ENCODE results near the gene SPECC1L.

SPECC1L gene

GRCh38 chr22:24376586-24376985 is 106.0 kb downstream of the SPECC1L start:
- no peak for TF ChIP-seq SIN3A (IDR thresholded peaks at IDR 0.05; ENCODE audit: borderline replicate concordance, insufficient read depth, low read length)
- TF ChIP-seq POLR2AphosphoS5 (IDR thresholded peaks at IDR 0.05; ENCODE audit: low read depth, low read length) = no peak

DNA sequence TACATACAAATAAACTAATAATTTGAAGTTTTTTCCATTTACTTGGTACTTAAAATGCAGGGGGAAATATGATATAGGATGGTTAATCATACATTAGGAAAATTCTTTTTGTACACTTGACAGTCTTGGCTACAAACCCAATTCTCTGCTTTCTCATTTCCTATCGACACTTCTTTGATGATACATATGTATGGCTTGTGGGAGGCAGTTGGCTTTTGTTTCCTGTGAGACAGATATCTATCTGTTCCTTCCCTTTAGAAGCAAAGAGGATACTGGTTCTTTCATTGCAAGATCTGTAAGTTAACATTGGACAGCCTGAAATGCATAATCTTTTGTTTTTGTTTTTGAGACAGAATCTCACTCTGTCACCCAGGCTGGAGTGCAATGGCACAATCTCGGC is 108.9 kb downstream of the SPECC1L start:
- TF ChIP-seq FOXP2 (optimal IDR thresholded peaks at IDR 0.05; ENCODE audit: borderline replicate concordance, extremely low read depth, extremely low read length, insufficient read depth) (no peak), SIN3A (IDR thresholded peaks at IDR 0.05; ENCODE audit: borderline replicate concordance, insufficient read depth, low read length) (no peak), TAF1 (IDR thresholded peaks at IDR 0.05; ENCODE audit: borderline replicate concordance, insufficient read depth, low read length) (no peak)

DNA sequence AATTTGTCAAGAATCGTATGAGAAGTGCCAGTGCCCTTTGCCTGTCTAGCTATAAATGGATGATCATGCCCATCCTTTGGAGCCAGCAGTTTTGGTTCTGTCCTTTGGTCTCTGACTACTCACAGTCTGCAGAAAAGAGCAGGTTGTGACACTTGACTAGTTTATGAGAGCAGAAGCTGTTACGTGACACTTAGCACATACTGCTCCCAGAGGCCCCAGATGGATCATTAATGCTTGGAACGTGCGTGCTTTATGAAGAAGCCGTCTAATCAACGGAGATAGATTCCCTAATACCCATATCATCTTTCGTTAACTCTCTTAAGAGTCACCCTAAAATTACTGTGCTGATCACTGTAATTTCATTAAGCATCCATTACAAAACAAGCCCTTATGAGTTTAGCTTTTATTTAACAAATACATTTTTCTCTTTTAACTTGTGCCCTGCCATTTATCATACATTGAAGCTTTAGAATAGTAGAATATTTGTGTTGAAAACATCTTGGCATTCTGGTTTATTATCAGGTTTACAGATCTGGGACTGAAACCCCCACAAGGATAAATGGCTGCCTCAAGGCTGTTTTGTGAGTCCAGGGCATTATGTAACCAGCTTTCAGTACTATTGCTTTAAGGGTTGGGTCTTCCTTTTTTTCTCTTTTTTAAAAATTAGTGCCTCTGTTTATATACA is 109.7 kb downstream of the SPECC1L start:
- TF ChIP-seq TAF1 (IDR thresholded peaks at IDR 0.05; ENCODE audit: borderline replicate concordance, insufficient read depth, low read length) (no peak), FOXP2 (optimal IDR thresholded peaks at IDR 0.05; ENCODE audit: borderline replicate concordance, extremely low read depth, extremely low read length, insufficient read depth) (no peak), SIN3A (IDR thresholded peaks at IDR 0.05; ENCODE audit: borderline replicate concordance, insufficient read depth, low read length) (no peak), POLR2AphosphoS5 (IDR thresholded peaks at IDR 0.05; ENCODE audit: low read depth, low read length) (no peak)
- TF ChIP-seq, protein P1, sequence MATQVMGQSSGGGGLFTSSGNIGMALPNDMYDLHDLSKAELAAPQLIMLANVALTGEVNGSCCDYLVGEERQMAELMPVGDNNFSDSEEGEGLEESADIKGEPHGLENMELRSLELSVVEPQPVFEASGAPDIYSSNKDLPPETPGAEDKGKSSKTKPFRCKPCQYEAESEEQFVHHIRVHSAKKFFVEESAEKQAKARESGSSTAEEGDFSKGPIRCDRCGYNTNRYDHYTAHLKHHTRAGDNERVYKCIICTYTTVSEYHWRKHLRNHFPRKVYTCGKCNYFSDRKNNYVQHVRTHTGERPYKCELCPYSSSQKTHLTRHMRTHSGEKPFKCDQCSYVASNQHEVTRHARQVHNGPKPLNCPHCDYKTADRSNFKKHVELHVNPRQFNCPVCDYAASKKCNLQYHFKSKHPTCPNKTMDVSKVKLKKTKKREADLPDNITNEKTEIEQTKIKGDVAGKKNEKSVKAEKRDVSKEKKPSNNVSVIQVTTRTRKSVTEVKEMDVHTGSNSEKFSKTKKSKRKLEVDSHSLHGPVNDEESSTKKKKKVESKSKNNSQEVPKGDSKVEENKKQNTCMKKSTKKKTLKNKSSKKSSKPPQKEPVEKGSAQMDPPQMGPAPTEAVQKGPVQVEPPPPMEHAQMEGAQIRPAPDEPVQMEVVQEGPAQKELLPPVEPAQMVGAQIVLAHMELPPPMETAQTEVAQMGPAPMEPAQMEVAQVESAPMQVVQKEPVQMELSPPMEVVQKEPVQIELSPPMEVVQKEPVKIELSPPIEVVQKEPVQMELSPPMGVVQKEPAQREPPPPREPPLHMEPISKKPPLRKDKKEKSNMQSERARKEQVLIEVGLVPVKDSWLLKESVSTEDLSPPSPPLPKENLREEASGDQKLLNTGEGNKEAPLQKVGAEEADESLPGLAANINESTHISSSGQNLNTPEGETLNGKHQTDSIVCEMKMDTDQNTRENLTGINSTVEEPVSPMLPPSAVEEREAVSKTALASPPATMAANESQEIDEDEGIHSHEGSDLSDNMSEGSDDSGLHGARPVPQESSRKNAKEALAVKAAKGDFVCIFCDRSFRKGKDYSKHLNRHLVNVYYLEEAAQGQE (IDR thresholded peaks at IDR 0.05; ENCODE audit: insufficient read depth in 1 of 2, low read depth in 2 of 2, low read length in 2 of 2) = no peak

DNA sequence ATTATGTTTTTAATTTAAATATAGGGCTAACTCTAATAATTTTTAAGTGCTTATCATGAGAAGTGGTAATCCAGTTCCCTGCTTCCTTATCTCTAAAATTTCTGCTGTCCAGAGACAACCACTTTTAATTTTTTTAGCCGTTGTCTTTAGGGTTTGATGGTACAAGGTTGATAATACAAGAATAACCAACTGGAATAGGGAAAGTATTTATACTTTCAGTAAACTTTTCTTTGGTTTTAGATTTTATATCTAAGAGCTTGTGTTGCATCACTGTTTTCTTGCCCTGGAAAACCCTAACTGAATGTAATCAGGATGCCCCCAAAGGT is 110.2 kb downstream of the SPECC1L start:
- TF ChIP-seq SIN3A (IDR thresholded peaks at IDR 0.05; ENCODE audit: borderline replicate concordance, insufficient read depth, low read length) (no peak), FOXP2 (optimal IDR thresholded peaks at IDR 0.05; ENCODE audit: borderline replicate concordance, extremely low read depth, extremely low read length, insufficient read depth) (no peak), POLR2AphosphoS5 (IDR thresholded peaks at IDR 0.05; ENCODE audit: low read depth, low read length) (no peak), TAF1 (IDR thresholded peaks at IDR 0.05; ENCODE audit: borderline replicate concordance, insufficient read depth, low read length) (no peak)
- TF ChIP-seq, protein P1 (IDR thresholded peaks at IDR 0.05; ENCODE audit: insufficient read depth in 1 of 2, low read depth in 2 of 2, low read length in 2 of 2) = no peak

GRCh38 chr22:24383061-24383460 is 112.4 kb downstream of the SPECC1L start:
- no peak for TF ChIP-seq POLR2AphosphoS5 (IDR thresholded peaks at IDR 0.05; ENCODE audit: low read depth, low read length)
- TF ChIP-seq, protein P1 (IDR thresholded peaks at IDR 0.05; ENCODE audit: insufficient read depth in 1 of 2, low read depth in 2 of 2, low read length in 2 of 2) = no peak
- TF ChIP-seq TAF1 (IDR thresholded peaks at IDR 0.05; ENCODE audit: borderline replicate concordance, insufficient read depth, low read length) = no peak

GRCh38 chr22:24384131-24384530 is 113.5 kb downstream of the SPECC1L start:
- TF ChIP-seq FOXP2 (optimal IDR thresholded peaks at IDR 0.05; ENCODE audit: borderline replicate concordance, extremely low read depth, extremely low read length, insufficient read depth) (no peak), POLR2AphosphoS5 (IDR thresholded peaks at IDR 0.05; ENCODE audit: low read depth, low read length) (no peak), TAF1 (IDR thresholded peaks at IDR 0.05; ENCODE audit: borderline replicate concordance, insufficient read depth, low read length) (no peak), SIN3A (IDR thresholded peaks at IDR 0.05; ENCODE audit: borderline replicate concordance, insufficient read depth, low read length) (no peak)
- TF ChIP-seq, protein P1 (IDR thresholded peaks at IDR 0.05; ENCODE audit: insufficient read depth in 1 of 2, low read depth in 2 of 2, low read length in 2 of 2) = no peak
